Hepatocyte (in vitro differentiated cells): ENCODE results near the gene RNF183. TPM values are rescaled to one million over a fixed set of nuclear protein-coding genes. Genes with fewer than 3 reads are reported as not detected.
A peak's percentile ranks its signal among the peaks of the same experiment; 100 is the strongest.

Source experiments
- DNase-seq: peaks from one replicate; pipeline ENCODE4 v3.0.0-alpha.2; 2016; ENCODE audit warnings: low spot score
- H2AFZ ChIP-seq: fragments of 200-600 bp; sonication (generic); 2 replicates; pipeline ENCODE4 v1.6.0; 2016; ENCODE audit warnings: antibody characterized with exemption, mild to moderate bottlenecking
- H3K27ac ChIP-seq: fragments of 200-600 bp; sonication (generic); 2 replicates; pipeline ENCODE4 v1.5.1; 2016; ENCODE audit warnings: mild to moderate bottlenecking
- H3K27me3 ChIP-seq: fragments of 200-600 bp; sonication (generic); 2 replicates; pipeline ENCODE4 v1.6.1; 2016
- H3K36me3 ChIP-seq: fragments of 200-600 bp; sonication (generic); replicated peaks from 2 replicates; pipeline ENCODE4 v1.5.1; 2016; ENCODE audit warnings: low read depth; ENCODE audit not compliant: insufficient read depth
- H3K4me1 ChIP-seq: fragments of 200-600 bp; sonication (generic); 2 replicates; pipeline ENCODE4 v1.5.1; 2016; ENCODE audit warnings: mild to moderate bottlenecking, moderate library complexity; ENCODE audit not compliant: insufficient read depth
- H3K4me2 ChIP-seq: fragments of 200-600 bp; sonication (generic); 2 replicates; pipeline ENCODE4 v1.6.0; 2016
- H3K4me3 ChIP-seq: fragments of 200-600 bp; sonication (generic); 2 replicates; pipeline ENCODE4 v1.5.1; 2016; ENCODE audit warnings: mild to moderate bottlenecking
- H3K79me2 ChIP-seq: fragments of 200-600 bp; sonication (generic); 2 replicates; pipeline ENCODE4 v1.6.0; 2017; ENCODE audit warnings: mild to moderate bottlenecking
- H3K9me2 ChIP-seq: fragments of 200-600 bp; sonication (generic); replicated peaks from 2 replicates; pipeline ENCODE4 v1.6.0; 2017; ENCODE audit warnings: mild to moderate bottlenecking; ENCODE audit not compliant: insufficient read depth
- H3K9me3 ChIP-seq: fragments of 200-600 bp; sonication (generic); 2 replicates; pipeline ENCODE4 v1.5.1; 2016; ENCODE audit warnings: low read depth, mild to moderate bottlenecking
- H4K20me1 ChIP-seq: fragments of 200-600 bp; sonication (generic); 2 replicates; pipeline ENCODE4 v1.6.0; 2016; ENCODE audit warnings: mild to moderate bottlenecking; ENCODE audit not compliant: insufficient read depth, poor library complexity, severe bottlenecking
- EZH2 ChIP-seq: fragments of 200-600 bp; sonication (generic); IDR thresholded peaks from 2 replicates; pipeline ENCODE4 v1.6.1; 2016; ENCODE audit warnings: antibody characterized with exemption, mild to moderate bottlenecking, borderline replicate concordance
- EZH2phosphoT487 ChIP-seq: fragments of 200-600 bp; sonication (generic); IDR thresholded peaks from one replicate; pipeline ENCODE4 v1.6.1; 2018; ENCODE audit warnings: antibody characterized with exemption, mild to moderate bottlenecking, low read depth, moderate library complexity; ENCODE audit not compliant: unreplicated experiment, severe bottlenecking
- WGBS: methylation state at CpG from one replicate; pipeline ENCODE4 v1.1.6; 2016; ENCODE audit warnings: low lambda C conversion rate; ENCODE audit errors: missing lambda C conversion rate; 5-methylcytosine and 5-hydroxymethylcytosine counted together
- polyA plus RNA-seq: library from polyadenylated mRNA; unstranded; fragments of >200 nt; fragmentation: Nextera tagmentation; extraction: Ambion mirVana; gene quantifications from 2 replicates; pipeline ENCODE4 v1.2.1, GENCODE V29; 2016
- total RNA-seq: library from RNA; depleted of rRNA; stranded (reverse); fragments of >200 nt; gene quantifications from 2 replicates; pipeline ENCODE4 v1.2.3, GENCODE V29; 2014
- TF ChIP-seq, protein P1 (sequence below): fragments of 200-600 bp; sonication (generic); IDR thresholded peaks from 2 replicates; pipeline ENCODE4 v1.5.1; 2016; ENCODE audit warnings: antibody characterized with exemption, mild to moderate bottlenecking; ENCODE audit not compliant: poor library complexity

Gene RNF183
- total and polyA plus RNA-seq, 2 experiments from 2014 or later = 0.21 to 0.43 TPM

DNA sequence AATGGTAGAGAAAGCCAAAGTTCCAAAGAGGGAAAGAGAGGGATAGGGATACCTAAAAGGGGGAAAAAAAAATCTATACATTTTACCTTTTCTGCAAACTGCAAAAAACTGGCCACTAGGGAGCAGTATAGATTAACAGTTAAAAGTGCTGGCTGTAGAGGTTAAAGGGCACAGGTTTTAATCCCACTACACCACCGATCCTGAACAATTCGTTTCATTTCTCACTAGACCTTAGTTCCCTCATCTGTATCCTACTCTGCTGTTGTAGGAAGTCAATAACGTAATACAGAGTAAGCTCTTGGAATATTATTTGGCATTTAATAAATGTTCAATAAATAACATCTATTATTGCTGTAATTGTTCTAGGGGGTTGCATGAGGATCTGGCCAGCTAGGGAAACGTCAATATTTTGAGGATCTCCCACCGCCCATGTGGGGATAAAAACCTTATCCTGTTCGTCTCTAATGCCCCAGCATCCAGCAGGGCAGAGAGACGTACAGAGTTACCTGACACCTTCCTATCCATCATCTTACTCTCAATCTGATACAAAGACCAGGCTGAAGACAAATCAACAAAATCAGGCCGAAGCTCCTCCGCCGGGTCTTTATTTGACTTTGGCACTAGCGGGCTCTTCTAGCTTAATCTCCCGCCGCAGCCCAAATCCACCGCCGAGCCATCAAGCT lies 28.6 kb downstream of the RNF183 start:
- peak; percentile 86 for DNase-seq
- peak overlapping the region; percentile 50 for H2AFZ ChIP-seq
- no peak for TF ChIP-seq EZH2phosphoT487
- TF ChIP-seq, protein P1, sequence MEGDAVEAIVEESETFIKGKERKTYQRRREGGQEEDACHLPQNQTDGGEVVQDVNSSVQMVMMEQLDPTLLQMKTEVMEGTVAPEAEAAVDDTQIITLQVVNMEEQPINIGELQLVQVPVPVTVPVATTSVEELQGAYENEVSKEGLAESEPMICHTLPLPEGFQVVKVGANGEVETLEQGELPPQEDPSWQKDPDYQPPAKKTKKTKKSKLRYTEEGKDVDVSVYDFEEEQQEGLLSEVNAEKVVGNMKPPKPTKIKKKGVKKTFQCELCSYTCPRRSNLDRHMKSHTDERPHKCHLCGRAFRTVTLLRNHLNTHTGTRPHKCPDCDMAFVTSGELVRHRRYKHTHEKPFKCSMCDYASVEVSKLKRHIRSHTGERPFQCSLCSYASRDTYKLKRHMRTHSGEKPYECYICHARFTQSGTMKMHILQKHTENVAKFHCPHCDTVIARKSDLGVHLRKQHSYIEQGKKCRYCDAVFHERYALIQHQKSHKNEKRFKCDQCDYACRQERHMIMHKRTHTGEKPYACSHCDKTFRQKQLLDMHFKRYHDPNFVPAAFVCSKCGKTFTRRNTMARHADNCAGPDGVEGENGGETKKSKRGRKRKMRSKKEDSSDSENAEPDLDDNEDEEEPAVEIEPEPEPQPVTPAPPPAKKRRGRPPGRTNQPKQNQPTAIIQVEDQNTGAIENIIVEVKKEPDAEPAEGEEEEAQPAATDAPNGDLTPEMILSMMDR = peak; percentile 79
- H3K27ac ChIP-seq = peak overlapping the region; percentile 87
- H3K79me2 ChIP-seq = peaks cover 36% of the 10 kb centered on the region
- H3K36me3 ChIP-seq = no peaks in the 10 kb centered on the region
- peaks cover 8% of the 10 kb centered on the region for H3K4me1 ChIP-seq
- H3K9me3 ChIP-seq = no peaks in the 10 kb centered on the region
- H3K27me3 ChIP-seq = no peaks in the 10 kb centered on the region
- no peaks in the 10 kb centered on the region for H4K20me1 ChIP-seq
- under 1% methylated on average over 15 of the region's 15 CpGs for WGBS
- H3K9me2 ChIP-seq = no peaks in the 10 kb centered on the region
- peak overlapping the region; percentile 85 for H3K4me2 ChIP-seq
- peak overlapping the region; percentile 19 for H3K4me3 ChIP-seq

DNA sequence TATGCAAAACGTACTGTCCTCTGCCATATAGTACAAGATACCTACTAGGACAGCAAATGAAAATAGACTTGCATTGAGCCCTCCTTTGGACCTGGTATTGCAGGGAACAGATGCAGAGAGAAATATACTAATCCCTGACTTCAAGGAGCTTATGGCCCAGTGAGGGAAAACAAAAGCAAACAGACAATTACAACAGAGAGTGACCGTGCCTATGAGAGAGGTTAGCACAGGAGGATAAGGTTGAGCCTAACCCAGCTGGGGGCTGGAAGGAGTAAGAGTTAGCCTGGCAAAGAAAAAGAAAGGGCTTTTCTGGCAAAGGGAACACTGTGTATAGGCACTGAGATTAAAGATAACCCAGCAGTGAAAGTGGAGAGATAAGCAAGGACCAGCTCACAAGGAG lies 33.3 kb downstream of the RNF183 start:
- Histone ChIP-seq H3K4me1 (peaks cover 3% of the 10 kb centered on the region), H3K79me2 (peaks cover 14% of the 10 kb centered on the region), H2AFZ (no peak overlapping the region), H4K20me1 (no peaks in the 10 kb centered on the region), H3K4me3 (no peak overlapping the region), H3K9me2 (no peaks in the 10 kb centered on the region), H3K36me3 (no peaks in the 10 kb centered on the region), H3K27ac (no peak overlapping the region), H3K4me2 (peak overlapping the region; percentile 33), H3K9me3 (no peaks in the 10 kb centered on the region), H3K27me3 (no peaks in the 10 kb centered on the region)
- 88% methylated on average over 2 of the region's 2 CpGs for WGBS
- DNase-seq = no peak
- TF ChIP-seq EZH2 = no peak
- TF ChIP-seq, protein P1 = no peak
- no peak for TF ChIP-seq EZH2phosphoT487

DNA sequence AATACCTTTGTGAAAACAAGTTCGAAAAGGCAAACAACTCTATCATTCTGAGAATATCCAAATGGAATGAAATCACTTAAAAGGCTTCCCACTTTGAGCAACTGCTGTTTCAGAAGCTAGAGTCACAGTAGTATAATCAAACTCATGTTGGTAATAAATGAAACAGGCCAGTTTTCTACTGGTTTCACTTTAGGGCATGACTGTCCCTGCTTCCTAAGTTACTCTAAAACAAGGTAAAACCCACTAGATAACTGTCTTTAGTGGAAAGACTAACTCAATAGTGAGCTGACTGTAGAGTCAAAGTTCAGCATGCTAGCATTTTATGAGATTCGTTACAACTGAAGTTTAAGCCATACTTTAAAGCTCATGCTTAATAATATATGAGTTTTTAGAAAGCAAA lies 33.8 kb downstream of the RNF183 start:
- TF ChIP-seq EZH2 (no peak), EZH2phosphoT487 (no peak)
- TF ChIP-seq, protein P1 = no peak
- Histone ChIP-seq H3K79me2 (peaks cover 14% of the 10 kb centered on the region), H3K36me3 (no peaks in the 10 kb centered on the region), H3K9me3 (no peaks in the 10 kb centered on the region), H4K20me1 (no peaks in the 10 kb centered on the region), H2AFZ (no peak overlapping the region), H3K4me3 (no peak overlapping the region), H3K27ac (no peak overlapping the region), H3K4me1 (peaks cover 3% of the 10 kb centered on the region), H3K27me3 (no peaks in the 10 kb centered on the region), H3K9me2 (no peaks in the 10 kb centered on the region), H3K4me2 (peak overlapping the region; percentile 33)
- DNase-seq = no peak
- 84% methylated on average over 2 of the region's 2 CpGs for WGBS
